ENCODE data around the gene RPP14.

RPP14 gene

GRCh38 chr3:58292866-58293265 is 13.2 kb upstream of the RPP14 start:
- DNase-seq = no peak

- no peak for DNase-seq
Observed at GRCh38 chr3:58293516-58293915, 12.5 kb upstream of the RPP14 start.

GRCh38 chr3:58296269-58296668 is 9.8 kb upstream of the RPP14 start:
- DNase-seq = no peak

- DNase-seq = no peak
Observed at GRCh38 chr3:58296843-58297242, 9.2 kb upstream of the RPP14 start.

- DNase-seq = no peak
Observed at GRCh38 chr3:58298190-58298589, 7.9 kb upstream of the RPP14 start.

GRCh38 chr3:58299075-58299474 is 7.0 kb upstream of the RPP14 start:
- no peak for DNase-seq

GRCh38 chr3:58299839-58300516 is 6.1 kb upstream of the RPP14 start:
- DNase-seq = no peak

GRCh38 chr3:58307639-58308215 is 1.7 kb downstream of the RPP14 start:
- no peak for DNase-seq

- DNase-seq = no peak
Observed at GRCh38 chr3:58308728-58309127, 2.7 kb downstream of the RPP14 start.

GRCh38 chr3:58317811-58318210 is 11.8 kb downstream of the RPP14 start:
- no peak for DNase-seq

- DNase-seq = no peak
Observed at GRCh38 chr3:58321791-58322190, 15.7 kb downstream of the RPP14 start.

GRCh38 chr3:58322793-58323192 is 16.7 kb downstream of the RPP14 start:
- DNase-seq = no peak

- DNase-seq = no peak
Observed at GRCh38 chr3:58323529-58324390, 17.7 kb downstream of the RPP14 start.

- no peak for DNase-seq
Observed at GRCh38 chr3:58324391-58325390, 18.6 kb downstream of the RPP14 start.

GRCh38 chr3:58325525-58325992 is 19.5 kb downstream of the RPP14 start:
- DNase-seq = no peak

- DNase-seq = no peak
Observed at GRCh38 chr3:58326267-58326900, 20.3 kb downstream of the RPP14 start.

- DNase-seq = no peak
Observed at GRCh38 chr3:58329150-58329921, 23.3 kb downstream of the RPP14 start.

GRCh38 chr3:58329922-58330413 is 23.9 kb downstream of the RPP14 start:
- DNase-seq = no peak

GRCh38 chr3:58331593-58332152 is 25.6 kb downstream of the RPP14 start:
- no peak for DNase-seq

- DNase-seq = no peak
Observed at GRCh38 chr3:58332575-58333188, 26.6 kb downstream of the RPP14 start, which contains the start of gene PXK. PXK (plus strand) TSS chr3:58332892; CDS start chr3:58332989, 97 bp downstream.
